ENCODE results near the gene B3GAT1. TPM values are rescaled to one million over a fixed set of nuclear protein-coding genes. Genes with fewer than 3 reads are reported as not detected.

Gene B3GAT1
- total and polyA plus RNA-seq, 2 donors (not counting 1 experiment from before 2014, with no cell fraction given): 0.06 TPM; not detected in 1

- Histone ChIP-seq H3K4me2 (replicated peaks; ENCODE audit: low read depth, low read length, poor library complexity, severe bottlenecking) (no peak overlapping the region), H3K4me3 (ENCODE audit: control extremely low read depth in 1 of 5, extremely low read depth in 1 of 5, insufficient read depth in 1 of 5, low read depth in 2 of 5, low read length in 4 of 5) (no peak overlapping the region), H3K79me2 (ENCODE audit: control insufficient read depth, insufficient read depth, low read length) (no peaks in the 10 kb centered on the region), H3K27me3 (replicated peaks in 1 of 4; ENCODE audit: control extremely low read depth in 1 of 4, control insufficient read depth in 3 of 4, insufficient read depth in 4 of 4, low read length in 3 of 4) (no peaks in the 10 kb centered on the region), H4K20me1 (ENCODE audit: control insufficient read depth, insufficient read depth, low read length, poor library complexity, severe bottlenecking) (no peaks in the 10 kb centered on the region), H3K9me3 (ENCODE audit: control extremely low read depth in 1 of 3, control insufficient read depth in 2 of 3, insufficient read depth in 1 of 3, low read length in 2 of 3) (no peaks in the 10 kb centered on the region), H3K36me3 (replicated peaks in 1 of 2; ENCODE audit: control extremely low read depth in 1 of 2, control insufficient read depth in 1 of 2, extremely low read depth in 1 of 2, insufficient read depth in 2 of 2, low read length in 1 of 2) (no peaks in the 10 kb centered on the region), H3K4me1 (ENCODE audit: control insufficient read depth in 2 of 2, insufficient read depth in 2 of 2, low read length in 2 of 2) (no peaks in the 10 kb centered on the region), H3K27ac (ENCODE audit: low read length in 2 of 2) (no peak overlapping the region), H3K9ac (ENCODE audit: low read length) (no peak overlapping the region), H2AFZ (ENCODE audit: insufficient read depth, low read depth, low read length, poor library complexity, severe bottlenecking) (no peak overlapping the region)
- Mint-ChIP-seq H3K4me1 (no peaks in the 10 kb centered on the region), H3K27ac (no peak overlapping the region), H3K27me3 (peaks cover 3% of the 10 kb centered on the region), H3K9me3 (ENCODE audit: insufficient read depth) (no peaks in the 10 kb centered on the region), H3K4me3 (no peak overlapping the region)
- DNase-seq: no peak
- ChIA-PET POLR2A (no interaction called here), CTCF (no interaction called here)
- no peak for TF ChIP-seq CTCF (IDR thresholded peaks at IDR 0.05)
- no peak for TF ChIP-seq EZH2 (IDR thresholded peaks at IDR 0.05; ENCODE audit: borderline replicate concordance, insufficient read depth, low read depth, low read length, poor library complexity, severe bottlenecking)
- WGBS (ENCODE audit: insufficient coverage): 80% methylated on average over 14 of the region's 18 CpGs
- intact Hi-C loops (cut with micrococcal nuclease): no loop called here
- no peak for ATAC-seq (ENCODE audit: low read depth)
Measured at GRCh38 chr11:134376150-134376921, 35.7 kb downstream of the B3GAT1 start.

GRCh38 chr11:134374891-134375550 lies 37.0 kb downstream of the B3GAT1 start:
- no peak for TF ChIP-seq CTCF (IDR thresholded peaks at IDR 0.05)
- no peak for TF ChIP-seq EZH2 (IDR thresholded peaks at IDR 0.05; ENCODE audit: borderline replicate concordance, insufficient read depth, low read depth, low read length, poor library complexity, severe bottlenecking)
- H3K36me3 ChIP-seq (replicated peaks in 1 of 2; ENCODE audit: control extremely low read depth in 1 of 2, control insufficient read depth in 1 of 2, extremely low read depth in 1 of 2, insufficient read depth in 2 of 2, low read length in 1 of 2): no peaks in the 10 kb centered on the region
- no peaks in the 10 kb centered on the region for H3K4me1 Mint-ChIP-seq
- H3K9me3 ChIP-seq (ENCODE audit: control extremely low read depth in 1 of 3, control insufficient read depth in 2 of 3, insufficient read depth in 1 of 3, low read length in 2 of 3): no peaks in the 10 kb centered on the region
- H3K9me3 Mint-ChIP-seq (ENCODE audit: insufficient read depth): no peaks in the 10 kb centered on the region
- intact Hi-C loops (cut with micrococcal nuclease): no loop called here
- ChIA-PET CTCF (no interaction called here), POLR2A (no interaction called here)
- H3K4me3 ChIP-seq (ENCODE audit: control extremely low read depth in 1 of 5, extremely low read depth in 1 of 5, insufficient read depth in 1 of 5, low read depth in 2 of 5, low read length in 4 of 5): no peak overlapping the region
- H3K79me2 ChIP-seq (ENCODE audit: control insufficient read depth, insufficient read depth, low read length): no peaks in the 10 kb centered on the region
- H3K4me1 ChIP-seq (ENCODE audit: control insufficient read depth in 2 of 2, insufficient read depth in 2 of 2, low read length in 2 of 2): no peaks in the 10 kb centered on the region
- no peak overlapping the region for H2AFZ ChIP-seq (ENCODE audit: insufficient read depth, low read depth, low read length, poor library complexity, severe bottlenecking)
- WGBS (ENCODE audit: insufficient coverage): 92% methylated on average over 12 of the region's 16 CpGs
- no peak overlapping the region for H3K27ac Mint-ChIP-seq
- no peak overlapping the region for H3K4me2 ChIP-seq (replicated peaks; ENCODE audit: low read depth, low read length, poor library complexity, severe bottlenecking)
- H3K27me3 ChIP-seq (replicated peaks in 1 of 4; ENCODE audit: control extremely low read depth in 1 of 4, control insufficient read depth in 3 of 4, insufficient read depth in 4 of 4, low read length in 3 of 4): no peaks in the 10 kb centered on the region
- no peak overlapping the region for H3K4me3 Mint-ChIP-seq
- H3K27me3 Mint-ChIP-seq: peaks cover 3% of the 10 kb centered on the region
- H4K20me1 ChIP-seq (ENCODE audit: control insufficient read depth, insufficient read depth, low read length, poor library complexity, severe bottlenecking): no peaks in the 10 kb centered on the region
- no peak for ATAC-seq (ENCODE audit: low read depth)
- H3K27ac ChIP-seq (ENCODE audit: low read length in 2 of 2): no peak overlapping the region
- no peak overlapping the region for H3K9ac ChIP-seq (ENCODE audit: low read length)
- DNase-seq: no peak

Data from B cell (primary cell).